HepG2 (cell line): Measurements from ENCODE around the gene MYO3B. TPM values are rescaled to one million over a fixed set of nuclear protein-coding genes. Genes with fewer than 3 reads are reported as not detected.

ENCODE experiments used
- ATAC-seq: fragments of 200-7000 bp; cut with Tn5 transposase; 3 replicates; pipeline ENCODE4 v1.9.1; 2020; ENCODE audit warnings: mild to moderate bottlenecking, moderate library complexity
- BruUV-seq: library from RNA; stranded (reverse); fragments of 400-500 nt; replicated peaks from 2 replicates; lab custom pipeline; 2021; lab: Mats Ljungman, UMichigan
- CTCF ChIA-PET: fragments of 300-600 bp; formaldehyde crosslinking; extraction: SDS; loops from one replicate; lab custom pipeline; 2021; ENCODE audit warnings: low total read pairs, inconsistent platforms, low intra/inter-chr PET ratio; lab: Yijun Ruan, JAX
- POLR2A ChIA-PET: fragments of 350-600 bp; sonication (Branson Sonifier 250); formaldehyde crosslinking; loops from one replicate; lab custom pipeline; 2020; ENCODE audit warnings: antibody characterized with exemption, inconsistent platforms; lab: Yijun Ruan, JAX
- DNase-seq: peaks from one replicate; pipeline ENCODE4 v3.0.0-alpha.2; 2015; ENCODE audit warnings: low spot score
- FAIRE-seq: peaks from 3 replicates; lab custom pipeline; 2011; peaks lifted over from hg19 to GRCh38; lab: Jason Lieb, UNC
- H2AFZ ChIP-seq: one replicate; pipeline ENCODE4 v1.6.1; 2011; ENCODE audit warnings: low read length, inconsistent platforms
- H3K27ac ChIP-seq: fragments of 300-600 bp; 3 replicates; pipeline ENCODE4 v1.8.0; 2011; ENCODE audit warnings: mixed run types, mild to moderate bottlenecking, mixed read lengths, low read length, inconsistent platforms; ENCODE audit not compliant: insufficient read depth; ENCODE audit errors: extremely low read length
- H3K27me3 ChIP-seq, 2 experiments: fragments of 200-600 bp in 1 of 2; 2 replicates in 1 of 2; 3 replicates in 1 of 2; pipeline versions ENCODE4 v1.6.0 to v1.8.0; 2011; ENCODE audit warnings: low read length in 2 of 2, mild to moderate bottlenecking in 2 of 2, moderate library complexity in 2 of 2, inconsistent platforms in 1 of 2; ENCODE audit not compliant: insufficient read depth in 2 of 2, control insufficient read depth in 1 of 2
- H3K36me3 ChIP-seq, 2 experiments: fragments of 200-600 bp in 1 of 2; replicated peaks in 1 of 2; 2 replicates in 1 of 2; 3 replicates in 1 of 2; pipeline versions ENCODE4 v1.5.1 to v1.8.0; 2011; ENCODE audit warnings: low read length in 2 of 2, inconsistent platforms in 1 of 2; ENCODE audit not compliant: insufficient read depth in 2 of 2, control insufficient read depth in 1 of 2
- H3K4me1 ChIP-seq: 2 replicates; pipeline ENCODE4 v1.5.1; 2012; ENCODE audit warnings: low read length, inconsistent platforms; ENCODE audit not compliant: insufficient read depth
- H3K4me2 ChIP-seq: 2 replicates; pipeline ENCODE4 v1.6.0; 2011; ENCODE audit warnings: low read depth, low read length, inconsistent platforms
- H3K4me3 ChIP-seq, 3 experiments: fragments of 200-600 bp in 1 of 3; sonication (generic), shearing (Covaris generic) in 1 of 3; replicated peaks in 1 of 3; 2 replicates each; pipeline ENCODE4 v1.5.1; 2011 to 2016; ENCODE audit warnings: low read length in 3 of 3, inconsistent platforms in 2 of 3, low read depth in 2 of 3, mild to moderate bottlenecking in 2 of 3, control low read depth in 1 of 3, mixed read lengths in 1 of 3; ENCODE audit not compliant: insufficient read depth in 1 of 3
- H3K79me2 ChIP-seq: one replicate; pipeline ENCODE4 v1.6.1; 2011; ENCODE audit warnings: low read length, inconsistent platforms; ENCODE audit not compliant: insufficient read depth
- H3K9ac ChIP-seq: 2 replicates; pipeline ENCODE4 v1.6.0; 2011; ENCODE audit warnings: mild to moderate bottlenecking, low read depth, low read length, inconsistent platforms; ENCODE audit not compliant: insufficient read depth
- H3K9me3 ChIP-seq: 2 replicates; pipeline ENCODE4 v1.5.1; 2012; ENCODE audit warnings: mild to moderate bottlenecking, low read length
- H4K20me1 ChIP-seq: 2 replicates; pipeline ENCODE4 v1.6.0; 2011; ENCODE audit warnings: inconsistent platforms, mild to moderate bottlenecking, low read length, moderate library complexity; ENCODE audit not compliant: insufficient read depth
- GPN1 ChIP-seq: sonication (generic); formaldehyde crosslinking; IDR thresholded peaks from 2 replicates; pipeline ENCODE4 v1.5.1; 2020; ENCODE audit warnings: missing genetic modification reagents, borderline replicate concordance
- IRF9 ChIP-seq: sonication (generic); formaldehyde crosslinking; IDR thresholded peaks from 2 replicates; pipeline ENCODE4 v1.8.0; 2022; ENCODE audit warnings: missing genetic modification reagents, mild to moderate bottlenecking, borderline replicate concordance
- JUNB ChIP-seq: sonication (generic); formaldehyde crosslinking; IDR thresholded peaks from 2 replicates; pipeline ENCODE4 v1.8.0; 2022; ENCODE audit warnings: missing genetic modification reagents, mild to moderate bottlenecking, borderline replicate concordance
- MXI1 ChIP-seq: IDR thresholded peaks from 3 replicates; pipeline ENCODE4 v1.6.1; 2012; ENCODE audit warnings: low read depth, low read length, inconsistent platforms, borderline replicate concordance
- PBX3 ChIP-seq: sonication (generic); formaldehyde crosslinking; IDR thresholded peaks from 2 replicates; pipeline ENCODE4 v1.8.1; 2023; ENCODE audit warnings: missing genetic modification reagents, inconsistent platforms, borderline replicate concordance
- RARA ChIP-seq: IDR thresholded peaks from 2 replicates; pipeline ENCODE4 v1.6.1; 2016; ENCODE audit warnings: missing genetic modification reagents, missing compliant biosample characterization
- REL ChIP-seq: sonication (generic); formaldehyde crosslinking; conservative IDR thresholded peaks from 2 replicates; pipeline ENCODE4 v1.8.0; 2022; ENCODE audit warnings: mild to moderate bottlenecking, missing genetic modification reagents, moderate library complexity
- ZC3H13 ChIP-seq: sonication (generic); formaldehyde crosslinking; IDR thresholded peaks from 2 replicates; pipeline ENCODE4 v1.8.1; 2023; ENCODE audit warnings: mild to moderate bottlenecking, missing genetic modification reagents, moderate library complexity
- ZNF251 ChIP-seq: sonication (generic); formaldehyde crosslinking; IDR thresholded peaks from 2 replicates; pipeline ENCODE4 v1.9.0; 2021; ENCODE audit warnings: mild to moderate bottlenecking, missing genetic modification reagents
- ZNF331 ChIP-seq: sonication (generic); formaldehyde crosslinking; IDR thresholded peaks from 2 replicates; pipeline ENCODE4 v1.4.0; 2020; ENCODE audit warnings: missing genetic modification reagents
- ZNF335 ChIP-seq: sonication (generic); formaldehyde crosslinking; IDR thresholded peaks from 2 replicates; pipeline ENCODE4 v1.4.0; 2020; ENCODE audit warnings: missing genetic modification reagents
- ZNF737 ChIP-seq: sonication (generic); formaldehyde crosslinking; IDR thresholded peaks from 2 replicates; pipeline ENCODE4 v1.5.0; 2020; ENCODE audit warnings: missing genetic modification reagents, mild to moderate bottlenecking, borderline replicate concordance
- WGBS: methylation state at CpG from one replicate; pipeline ENCODE4 v1.1.6; 2017; ENCODE audit warnings: low lambda C conversion rate; 5-methylcytosine and 5-hydroxymethylcytosine counted together
- in situ Hi-C: cut with HindIII; loops from 2 replicates; pipeline ENCODE4 v1.10.0; 2017; ENCODE audit warnings: low pct_unique_long_range_greater_than_20kb; ENCODE audit not compliant: extremely low pct_ligation_motif_present
- intact Hi-C: fragments of 100-400 bp; cut with micrococcal nuclease; formaldehyde crosslinking; loops from one replicate; pipeline ENCODE4 v1.10.0; 2022; ENCODE audit not compliant: unreplicated experiment
- polyA plus RNA-seq, 8 experiments: library from polyadenylated mRNA; depleted of rRNA in 3 of 8; stranded (reverse) in 7 of 8; unstranded in 1 of 8; fragments of >200 nt; fragmentation: Illumina TruSeq in 4 of 8; extraction: Trizol in 4 of 8; gene quantifications; 2 replicates each; pipeline versions ENCODE4 v1.2.1 to v1.2.3, GENCODE V29; 2011 to 2016; ENCODE audit warnings: low read depth in 4 of 8, missing spikeins in 1 of 8, mixed read lengths in 1 of 8; ENCODE audit not compliant: insufficient read depth in 1 of 8
- total RNA-seq, 5 experiments: library from RNA; depleted of rRNA; stranded (reverse); fragments of >200 nt; fragmentation: Illumina TruSeq; extraction: Trizol; gene quantifications; 2 replicates each; pipeline ENCODE4 v1.2.3, GENCODE V29; 2016; ENCODE audit warnings: low read depth in 1 of 5

Gene MYO3B
- total and polyA plus RNA-seq, 2 of the 13 experiments (the other 11 are each of a cell fraction or from before 2014, with no cell fraction given) = 0.01 TPM; not detected in 1

- TF ChIP-seq ZNF737 (CRISPR knock-in tag) (no peak), ZNF251 (CRISPR knock-in tag) (no peak), IRF9 (CRISPR knock-in tag) (no peak), MXI1 (no peak)
These were observed 492.7 kb downstream of the MYO3B start (continued) for GRCh38 chr2:170670651-170671050.

- ATAC-seq = no peak
- H3K4me1 ChIP-seq = no peaks in the 10 kb centered on the region
- no peaks in the 10 kb centered on the region for H4K20me1 ChIP-seq
- H3K27me3 ChIP-seq = no peaks in the 10 kb centered on the region
- H3K9ac ChIP-seq = no peak overlapping the region
- WGBS = 91% methylated on average over 9 of the region's 9 CpGs
- ChIA-PET CTCF (no interaction called here), POLR2A (no interaction called here)
- H3K4me3 ChIP-seq = no peak overlapping the region
- no peak overlapping the region for H3K27ac ChIP-seq
- in situ Hi-C loops = no loop called here
- H3K79me2 ChIP-seq = no peaks in the 10 kb centered on the region
- FAIRE-seq = no peak
- intact Hi-C loops = no loop called here
- TF ChIP-seq ZNF331 (CRISPR knock-in tag) (no peak), ZNF335 (CRISPR knock-in tag) (no peak), GPN1 (CRISPR knock-in tag) (no peak), PBX3 (no peak), ZC3H13 (CRISPR knock-in tag) (no peak), JUNB (CRISPR knock-in tag) (no peak), REL (CRISPR knock-in tag) (no peak), RARA (no peak)
- no peaks in the 10 kb centered on the region for H3K9me3 ChIP-seq
- no TSS peak for BruUV-seq
- no peak overlapping the region for H3K4me2 ChIP-seq
- H2AFZ ChIP-seq = no peak overlapping the region
- no peaks in the 10 kb centered on the region for H3K36me3 ChIP-seq
- DNase-seq = no peak
These were observed 493.1 kb downstream of the MYO3B start for GRCh38 chr2:170671079-170671478.
